Fibroblast of lung (primary cell): ENCODE measurements around the gene SPIB. TPM values are rescaled to one million over a fixed set of nuclear protein-coding genes. Genes with fewer than 3 reads are reported as not detected.

Source experiments
- DNase-seq, 2 donors: peaks; one replicate each; pipeline versions ENCODE4 v3.0.0 to v3.0.0-alpha.2; 2010; ENCODE audit warnings: low read depth in 2 of 2
- H2AFZ ChIP-seq: 2 replicates; pipeline ENCODE4 v1.5.1; 2012; ENCODE audit warnings: low read length, control low read depth, inconsistent platforms
- H3K27ac ChIP-seq: 2 replicates; pipeline ENCODE4 v1.5.1; 2011; ENCODE audit warnings: low read length, control low read depth; ENCODE audit not compliant: insufficient read depth
- H3K27me3 ChIP-seq: 2 replicates; pipeline ENCODE4 v1.5.1; 2011; ENCODE audit warnings: mild to moderate bottlenecking, low read length; ENCODE audit not compliant: control insufficient read depth, insufficient read depth
- H3K36me3 ChIP-seq: 2 replicates; pipeline ENCODE4 v1.5.1; 2011; ENCODE audit warnings: low read length; ENCODE audit not compliant: control insufficient read depth, insufficient read depth
- H3K4me1 ChIP-seq: 2 replicates; pipeline ENCODE4 v1.5.1; 2011; ENCODE audit warnings: low read length; ENCODE audit not compliant: control insufficient read depth, insufficient read depth; ENCODE audit errors: extremely low read depth
- H3K4me2 ChIP-seq: 2 replicates; pipeline ENCODE4 v1.5.1; 2011; ENCODE audit warnings: low read length, control low read depth; ENCODE audit not compliant: insufficient read depth; ENCODE audit errors: extremely low read depth
- H3K4me3 ChIP-seq, 4 experiments: fragments of 200-600 bp in 1 of 4; sonication (generic) in 1 of 4; replicated peaks in 1 of 4; 2 replicates each; pipeline ENCODE4 v1.5.1; 2011 to 2016; ENCODE audit warnings: low read length in 4 of 4, low read depth in 3 of 4, mild to moderate bottlenecking in 3 of 4, control low read depth in 2 of 4, inconsistent platforms in 1 of 4, mixed read lengths in 1 of 4; ENCODE audit not compliant: insufficient read depth in 1 of 4; ENCODE audit errors: control extremely low read depth in 1 of 4
- H3K79me2 ChIP-seq: 2 replicates; pipeline ENCODE4 v1.5.1; 2012; ENCODE audit warnings: mild to moderate bottlenecking, low read length, inconsistent platforms; ENCODE audit not compliant: control insufficient read depth, insufficient read depth
- H3K9ac ChIP-seq: 2 replicates; pipeline ENCODE4 v1.5.1; 2011; ENCODE audit warnings: mild to moderate bottlenecking, low read length, control low read depth; ENCODE audit not compliant: insufficient read depth
- H3K9me3 ChIP-seq: 2 replicates; pipeline ENCODE4 v1.5.1; 2012; ENCODE audit warnings: low read depth, low read length; ENCODE audit not compliant: control insufficient read depth, insufficient read depth
- H4K20me1 ChIP-seq: 2 replicates; pipeline ENCODE4 v1.5.1; 2011; ENCODE audit warnings: low read length; ENCODE audit not compliant: control insufficient read depth, insufficient read depth; ENCODE audit errors: extremely low read depth
- CTCF ChIP-seq, 2 donors: IDR thresholded peaks in 1 of 2; conservative IDR thresholded peaks in 1 of 2; 1 replicate in 1 of 2; 2 replicates in 1 of 2; pipeline ENCODE4 v1.5.1; 2011 to 2012; ENCODE audit warnings: low read length in 2 of 2, control low read depth in 1 of 2, inconsistent platforms in 1 of 2, low read depth in 1 of 2, mild to moderate bottlenecking in 1 of 2
- EZH2 ChIP-seq: IDR thresholded peaks from 2 replicates; pipeline ENCODE4 v1.5.1; 2012; ENCODE audit warnings: low read length, control low read depth, mild to moderate bottlenecking; ENCODE audit errors: missing control alignments
- polyA plus RNA-seq, 2 donors: library from polyadenylated mRNA; depleted of rRNA in 1 of 2; stranded (reverse) in 1 of 2; unstranded in 1 of 2; fragments of >200 nt; gene quantifications; 2 replicates each; pipeline ENCODE4 v1.2.1, GENCODE V29; 2011 to 2012; ENCODE audit warnings: missing spikeins in 1 of 2
- total RNA-seq: library from RNA; depleted of rRNA; stranded (reverse); fragments of >200 nt; gene quantifications from 2 replicates; pipeline ENCODE4 v1.2.1, GENCODE V29; 2014

Gene SPIB
- total and polyA plus RNA-seq, 2 donors (not counting 1 experiment from before 2014, with no cell fraction given), result not detected

- DNase-seq, result no peak
- Histone ChIP-seq H3K4me2 (no peak overlapping the region), H4K20me1 (no peaks in the 10 kb centered on the region), H3K79me2 (peaks cover 8% of the 10 kb centered on the region), H3K4me1 (no peaks in the 10 kb centered on the region), H3K9ac (no peak overlapping the region), H3K36me3 (peaks cover 4% of the 10 kb centered on the region), H3K4me3 (no peak overlapping the region), H3K27me3 (no peaks in the 10 kb centered on the region), H2AFZ (no peak overlapping the region), H3K27ac (no peak overlapping the region), H3K9me3 (no peaks in the 10 kb centered on the region)
- TF ChIP-seq CTCF (conservative IDR thresholded peaks at IDR 0.05 in 1 of 2, IDR thresholded peaks at IDR 0.05 in 1 of 2; ENCODE audit: low read depth in 1 of 2, low read length in 2 of 2) (no peak), EZH2 (no peak)
Observed at GRCh38 chr19:50475101-50475568, 56.4 kb downstream of the SPIB start.

DNA sequence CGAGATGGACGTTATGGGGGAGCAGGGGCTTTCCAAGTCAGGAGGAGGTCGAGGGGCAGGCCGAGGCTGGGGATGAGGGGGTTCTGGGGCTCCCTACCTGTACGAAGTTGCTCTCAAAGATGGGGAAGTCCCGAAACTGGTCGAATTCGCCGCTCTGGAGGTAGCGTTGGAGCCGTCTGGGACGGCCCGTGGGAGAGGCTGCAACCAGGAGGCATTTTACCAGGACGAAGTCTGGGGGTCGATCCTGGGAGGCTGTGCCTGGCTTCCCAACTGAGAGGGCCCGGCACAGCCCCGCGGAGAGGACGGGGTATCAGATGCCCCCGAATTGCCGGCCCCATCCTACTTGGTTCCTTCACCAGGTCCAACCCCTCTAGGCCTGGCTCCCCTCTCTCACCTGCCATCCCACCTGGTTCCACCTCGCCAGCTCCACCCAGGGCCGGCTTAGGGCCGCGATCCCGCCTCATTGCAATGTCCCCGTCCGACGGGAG is 57.0 kb downstream of the SPIB start:
- H3K27ac ChIP-seq, result no peak overlapping the region
- H3K79me2 ChIP-seq, result peaks cover 8% of the 10 kb centered on the region
- no peak overlapping the region for H3K9ac ChIP-seq
- H3K4me3 ChIP-seq, result peak overlapping the region in 1 of 4 experiments; percentile 96
- no peak for TF ChIP-seq CTCF (conservative IDR thresholded peaks at IDR 0.05 in 1 of 2, IDR thresholded peaks at IDR 0.05 in 1 of 2; ENCODE audit: low read depth in 1 of 2, low read length in 2 of 2)
- no peak for TF ChIP-seq EZH2
- H3K36me3 ChIP-seq, result peaks cover 5% of the 10 kb centered on the region
- no peaks in the 10 kb centered on the region for H3K9me3 ChIP-seq
- H3K27me3 ChIP-seq, result no peaks in the 10 kb centered on the region
- DNase-seq, result no peak
- no peak overlapping the region for H3K4me2 ChIP-seq
- H3K4me1 ChIP-seq, result no peaks in the 10 kb centered on the region
- H2AFZ ChIP-seq, result no peak overlapping the region
- H4K20me1 ChIP-seq, result no peaks in the 10 kb centered on the region

DNA sequence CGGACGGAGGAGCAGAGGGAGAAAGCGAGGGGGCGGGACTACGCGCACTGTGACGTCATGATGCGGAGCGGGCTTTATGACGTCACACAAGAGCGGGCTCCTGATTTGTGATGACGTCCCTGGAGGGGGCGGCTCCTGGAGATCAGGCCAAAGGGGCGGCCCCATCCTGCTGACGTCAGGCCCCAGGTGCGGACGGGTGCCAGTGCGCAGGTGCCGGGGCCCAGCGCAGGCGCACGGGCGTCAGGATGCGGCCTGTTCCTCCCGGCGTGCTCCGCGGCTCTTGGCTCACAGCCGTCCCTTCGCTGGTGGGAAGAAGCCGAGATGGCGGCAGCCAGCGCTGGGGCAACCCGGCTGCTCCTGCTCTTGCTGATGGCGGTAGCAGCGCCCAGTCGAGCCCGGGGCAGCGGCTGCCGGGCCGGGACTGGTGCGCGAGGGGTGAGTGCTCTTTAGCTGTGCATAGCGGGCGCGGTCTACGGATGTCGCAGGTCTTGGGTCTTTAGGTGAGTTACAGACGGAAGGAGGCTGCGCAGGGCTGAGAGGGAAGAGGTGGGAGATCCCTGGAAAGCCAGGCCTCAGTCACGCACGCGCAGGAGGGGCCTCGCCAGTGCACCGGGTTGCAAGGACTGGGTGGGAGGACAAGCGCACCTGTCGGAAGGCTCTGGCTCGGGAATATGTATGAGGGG is 57.6 kb downstream of the SPIB start, which contains the start of the genes EMC10 and GARIN5A:
Gene EMC10 (plus strand): TSS at position 284 of the 683 bp plus-strand sequence. CDS start 38 bp downstream, at position 322.
Gene GARIN5A (minus strand): TSS at position 625 of the 683 bp plus-strand sequence. CDS start 460 bp downstream, at position 165.
- Histone ChIP-seq H3K4me2 (peak within 1 kb of the TSS; percentile 69), H2AFZ (peak within 1 kb of the TSS; percentile 96), H3K36me3 (peaks cover 7% of the 10 kb centered on the region), H3K9ac (peak within 1 kb of the TSS; percentile 89), H3K9me3 (no peaks in the 10 kb centered on the region), H4K20me1 (no peaks in the 10 kb centered on the region), H3K79me2 (peaks cover 8% of the 10 kb centered on the region), H3K27ac (peak within 1 kb of the TSS; percentile 63), H3K4me1 (no peaks in the 10 kb centered on the region), H3K4me3 (peak within 1 kb of the TSS; percentile 74 to 96 (median 92)), H3K27me3 (no peaks in the 10 kb centered on the region)
- TF ChIP-seq CTCF (conservative IDR thresholded peaks at IDR 0.05 in 1 of 2, IDR thresholded peaks at IDR 0.05 in 1 of 2; ENCODE audit: low read depth in 1 of 2, low read length in 2 of 2) (no peak), EZH2 (no peak)
- DNase-seq, result peak; percentile 90 to 95
